GM13977 (cell line): ENCODE measurements around the gene CFAP65.
A peak's percentile ranks its signal among the peaks of the same experiment; 100 is the strongest.

ENCODE experiments used
- DNase-seq: peaks from one replicate; pipeline ENCODE4 v3.0.0; 2012; ENCODE audit warnings: low spot score
- CTCF ChIP-seq: IDR thresholded peaks from 2 replicates; pipeline ENCODE4 v1.5.1; 2012; ENCODE audit warnings: mild to moderate bottlenecking, control low read depth; ENCODE audit not compliant: insufficient read depth; ENCODE audit errors: extremely low read depth, missing control alignments
- in situ Hi-C: fragments of 300-500 bp; cut with MboI; formaldehyde crosslinking; loops from one replicate; pipeline ENCODE4 v1.12.0; 2022; ENCODE audit warnings: low sequenced_read_pairs, low pct_unique_long_range_greater_than_20kb, mixed read lengths, inconsistent platforms; ENCODE audit not compliant: unreplicated experiment

CFAP65 gene

GRCh38 chr2:219017201-219017931 lies 23.9 kb downstream of the CFAP65 start:
- in situ Hi-C loops, result no loop called here
- TF ChIP-seq CTCF, result no peak

GRCh38 chr2:219016721-219017120 lies 24.6 kb downstream of the CFAP65 start:
- no peak for TF ChIP-seq CTCF
- no peak for DNase-seq
- in situ Hi-C loops, result no loop called here

More at GRCh38 chr2:219017201-219017931, 23.9 kb downstream of the CFAP65 start:
- no peak for DNase-seq

- in situ Hi-C loops, result no loop called here
- TF ChIP-seq CTCF, result no peak
- no peak for DNase-seq
Observed at GRCh38 chr2:219010873-219011272, 30.4 kb downstream of the CFAP65 start.

- no peak for DNase-seq
- peak; percentile 65 for TF ChIP-seq CTCF
- in situ Hi-C loops, result no loop called here
Observed at GRCh38 chr2:219010162-219010756, 31.1 kb downstream of the CFAP65 start.

GRCh38 chr2:219009294-219009693 lies 32.0 kb downstream of the CFAP65 start:
- TF ChIP-seq CTCF, result no peak
- in situ Hi-C loops, result no loop called here
- no peak for DNase-seq

GRCh38 chr2:219003979-219004378 lies 37.3 kb downstream of the CFAP65 start:
- in situ Hi-C loops, result no loop called here
- no peak for DNase-seq
- TF ChIP-seq CTCF, result no peak
